AG09319 (cell line): ENCODE data around the gene MLLT1.
A peak's percentile ranks its signal among the peaks of the same experiment; 100 is the strongest.

ENCODE experiments used
- DNase-seq: peaks from one replicate; pipeline ENCODE4 v3.0.0-alpha.2; 2010; ENCODE audit warnings: low read depth; ENCODE audit errors: extremely low read depth
- CTCF ChIP-seq: IDR thresholded peaks from 2 replicates; pipeline ENCODE4 v1.5.1; 2011; ENCODE audit warnings: low read depth, mild to moderate bottlenecking, inconsistent platforms, low read length, moderate library complexity

MLLT1 gene

DNA sequence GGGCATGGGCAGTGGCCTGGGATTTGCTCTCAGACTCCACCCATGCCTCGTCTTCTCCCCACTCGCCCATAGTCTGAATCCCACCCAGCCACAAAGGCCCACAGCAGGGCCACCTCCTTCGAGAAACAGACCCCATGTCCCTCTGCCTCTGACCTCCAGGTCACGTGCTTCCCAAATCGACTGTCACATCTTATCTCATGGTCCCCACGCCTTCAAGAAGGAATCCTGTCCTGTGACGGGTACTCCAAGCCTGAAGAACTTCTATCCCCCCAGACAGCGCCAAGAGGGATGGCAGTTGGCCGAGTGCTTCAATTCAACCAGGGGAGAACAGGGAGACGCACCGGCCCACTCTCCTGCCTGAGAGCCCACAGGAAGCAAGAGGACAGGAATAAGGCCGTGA, 16.5 kb downstream of the MLLT1 start:
- TF ChIP-seq CTCF = no peak
- DNase-seq = no peak

GRCh38 chr19:6262519-6262918, 17.3 kb downstream of the MLLT1 start:
- TF ChIP-seq CTCF = no peak

GRCh38 chr19:6261883-6262282, 17.9 kb downstream of the MLLT1 start:
- DNase-seq = no peak
- TF ChIP-seq CTCF = no peak

More at GRCh38 chr19:6262519-6262918, 17.3 kb downstream of the MLLT1 start:
- no peak for DNase-seq

DNA sequence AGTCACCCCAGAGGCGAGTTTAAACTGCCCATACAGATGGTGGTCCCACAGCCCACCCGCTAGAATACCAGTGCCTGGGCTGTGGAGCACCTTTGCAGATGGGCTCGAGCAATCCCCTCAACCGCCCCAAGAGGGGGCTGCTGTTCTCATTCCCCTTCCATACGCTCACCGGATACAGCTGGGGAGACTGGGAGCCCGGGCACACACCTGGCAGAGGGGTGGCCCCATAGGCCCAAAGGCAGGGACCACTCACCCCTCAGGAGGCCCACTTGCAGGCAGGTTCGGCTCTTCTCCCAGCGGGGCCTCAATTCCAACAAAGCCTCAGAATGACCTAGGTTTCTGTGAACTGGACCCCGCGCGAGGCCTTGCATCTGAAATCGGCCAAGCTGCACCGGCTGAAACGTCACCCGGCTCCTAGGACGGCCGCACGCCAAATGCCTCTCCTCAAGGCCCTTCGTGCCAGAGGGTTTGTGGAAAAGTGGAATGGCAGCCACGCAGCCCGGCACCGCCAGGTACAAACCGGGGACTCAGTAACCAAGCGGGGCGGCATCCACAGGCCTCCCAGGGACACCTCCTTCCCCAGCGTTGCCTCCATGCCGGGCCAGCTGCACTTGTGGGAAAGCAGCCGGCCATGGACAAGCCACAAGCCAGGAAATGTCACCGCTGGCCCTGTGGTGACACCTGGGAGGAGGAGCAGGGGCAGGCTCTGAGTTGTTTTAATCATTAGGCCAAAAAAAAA, 18.7 kb downstream of the MLLT1 start:
- peak; percentile 53 for TF ChIP-seq CTCF
- no peak for DNase-seq

DNA sequence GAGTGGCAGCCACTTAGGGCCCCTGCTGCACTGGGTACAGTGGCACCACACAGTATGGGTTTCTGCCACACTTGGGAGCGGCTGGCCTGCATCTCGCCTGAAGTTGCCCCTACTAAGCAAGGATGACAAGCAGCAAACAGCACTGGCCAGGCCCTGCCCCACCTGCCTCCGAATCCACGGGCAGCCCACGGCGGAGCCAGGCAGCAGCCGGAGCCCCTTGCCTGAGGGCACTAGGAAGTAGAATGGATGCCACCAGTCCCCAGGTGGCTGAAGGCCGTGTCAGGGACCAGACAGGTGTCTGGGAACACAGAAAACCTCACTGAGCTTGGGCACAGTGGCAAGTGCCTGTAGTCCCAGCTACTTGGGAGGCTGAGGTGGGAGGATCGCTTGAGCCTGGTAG, 19.4 kb downstream of the MLLT1 start:
- TF ChIP-seq CTCF = no peak
- no peak for DNase-seq

- no peak for TF ChIP-seq CTCF
- DNase-seq = no peak
Observed at GRCh38 chr19:6259312-6259861, 20.4 kb downstream of the MLLT1 start.

- no peak for TF ChIP-seq CTCF
- no peak for DNase-seq
Observed at GRCh38 chr19:6258812-6259311, 20.9 kb downstream of the MLLT1 start.
